NCI-H1417 (cell line): Measurements from ENCODE around the gene PLCL2.
A peak's percentile ranks its signal among the peaks of the same experiment; 100 is the strongest.

Experiments
- DNase-seq, 3 experiments: peaks; one replicate each; lab custom pipeline; 2025; lab: John Stamatoyannopoulos, UW

PLCL2 gene

GRCh38 chr3:16865335-16865734 lies 19.4 kb upstream of the PLCL2 start:
- no peak for DNase-seq

GRCh38 chr3:16866571-16866970 lies 18.2 kb upstream of the PLCL2 start:
- DNase-seq: no peak

- DNase-seq: no peak
These were observed 16.2 kb upstream of the PLCL2 start for GRCh38 chr3:16868513-16868912.

GRCh38 chr3:16869261-16870005 lies 15.3 kb upstream of the PLCL2 start:
- DNase-seq: no peak

- DNase-seq: no peak
These were observed 12.6 kb upstream of the PLCL2 start for GRCh38 chr3:16871915-16872842.

GRCh38 chr3:16873872-16874271 lies 10.9 kb upstream of the PLCL2 start:
- no peak for DNase-seq

- DNase-seq: no peak
These were observed 8.7 kb upstream of the PLCL2 start for GRCh38 chr3:16875876-16876550.

GRCh38 chr3:16877505-16877904 lies 7.2 kb upstream of the PLCL2 start:
- no peak for DNase-seq

GRCh38 chr3:16877911-16878310 lies 6.8 kb upstream of the PLCL2 start:
- DNase-seq: no peak

- no peak for DNase-seq
These were observed 2.7 kb upstream of the PLCL2 start for GRCh38 chr3:16881896-16882630.

- no peak for DNase-seq
These were observed 1.6 kb upstream of the PLCL2 start for GRCh38 chr3:16883057-16883722.

GRCh38 chr3:16883723-16884083 lies 1.1 kb upstream of the PLCL2 start:
- DNase-seq: no peak

- no peak for DNase-seq
These were observed 539 bp upstream of the PLCL2 start for GRCh38 chr3:16884084-16884747.

GRCh38 chr3:16885593-16886302 lies 993 bp downstream of the PLCL2 start:
- peak in 1 of 3 experiments; percentile 43 for DNase-seq

GRCh38 chr3:16886303-16886683 lies 1.5 kb downstream of the PLCL2 start:
- peak in 1 of 3 experiments; percentile 28 for DNase-seq

GRCh38 chr3:16887130-16887529 lies 2.4 kb downstream of the PLCL2 start:
- DNase-seq: no peak

GRCh38 chr3:16888356-16888755 lies 3.6 kb downstream of the PLCL2 start:
- DNase-seq: no peak

- no peak for DNase-seq
These were observed 4.2 kb downstream of the PLCL2 start for GRCh38 chr3:16888785-16889607.
